ENCODE data around the gene DNAH6.

The DNAH6 gene

GRCh38 chr2:84534225-84534624, 17.9 kb downstream of the DNAH6 start:
- no peaks in the 10 kb centered on the region for H3K36me3 ChIP-seq
- no peak overlapping the region for H3K4me3 ChIP-seq (ENCODE audit: low read depth in 1 of 2, low read length in 1 of 2)
- TF ChIP-seq CTCF (IDR thresholded peaks at IDR 0.05) = no peak
- H3K4me1 ChIP-seq (ENCODE audit: control insufficient read depth in 1 of 2, insufficient read depth in 1 of 2, low read depth in 1 of 2, low read length in 1 of 2) = no peaks in the 10 kb centered on the region
- H3K9me3 ChIP-seq = no peaks in the 10 kb centered on the region
- no peak overlapping the region for H3K27ac ChIP-seq
- H3K27me3 ChIP-seq = no peaks in the 10 kb centered on the region

- no peak for TF ChIP-seq CTCF (IDR thresholded peaks at IDR 0.05)
- Histone ChIP-seq H3K36me3 (no peaks in the 10 kb centered on the region), H3K4me1 (ENCODE audit: control insufficient read depth in 1 of 2, insufficient read depth in 1 of 2, low read depth in 1 of 2, low read length in 1 of 2) (no peaks in the 10 kb centered on the region), H3K9me3 (no peaks in the 10 kb centered on the region), H3K27me3 (no peaks in the 10 kb centered on the region), H3K4me3 (ENCODE audit: low read depth in 1 of 2, low read length in 1 of 2) (no peak overlapping the region), H3K27ac (no peak overlapping the region)
Measured at GRCh38 chr2:84537251-84537650, 21.0 kb downstream of the DNAH6 start.

GRCh38 chr2:84539729-84540128, 23.4 kb downstream of the DNAH6 start:
- Histone ChIP-seq H3K36me3 (no peaks in the 10 kb centered on the region), H3K4me3 (ENCODE audit: low read depth in 1 of 2, low read length in 1 of 2) (no peak overlapping the region), H3K4me1 (ENCODE audit: control insufficient read depth in 1 of 2, insufficient read depth in 1 of 2, low read depth in 1 of 2, low read length in 1 of 2) (no peaks in the 10 kb centered on the region), H3K27ac (no peak overlapping the region), H3K27me3 (no peaks in the 10 kb centered on the region), H3K9me3 (no peaks in the 10 kb centered on the region)
- TF ChIP-seq CTCF (IDR thresholded peaks at IDR 0.05) = no peak

- no peak for TF ChIP-seq CTCF (IDR thresholded peaks at IDR 0.05)
- H3K36me3 ChIP-seq = no peaks in the 10 kb centered on the region
- H3K27ac ChIP-seq = no peak overlapping the region
- no peaks in the 10 kb centered on the region for H3K27me3 ChIP-seq
- H3K4me1 ChIP-seq (ENCODE audit: control insufficient read depth in 1 of 2, insufficient read depth in 1 of 2, low read depth in 1 of 2, low read length in 1 of 2) = no peaks in the 10 kb centered on the region
- no peak overlapping the region for H3K4me3 ChIP-seq (ENCODE audit: low read depth in 1 of 2, low read length in 1 of 2)
- H3K9me3 ChIP-seq = no peaks in the 10 kb centered on the region
Measured at GRCh38 chr2:84545005-84545404, 28.7 kb downstream of the DNAH6 start.

GRCh38 chr2:84546551-84546950, 30.3 kb downstream of the DNAH6 start:
- Histone ChIP-seq H3K4me3 (ENCODE audit: low read depth in 1 of 2, low read length in 1 of 2) (no peak overlapping the region), H3K36me3 (no peaks in the 10 kb centered on the region), H3K27me3 (no peaks in the 10 kb centered on the region), H3K9me3 (no peaks in the 10 kb centered on the region), H3K27ac (no peak overlapping the region), H3K4me1 (ENCODE audit: control insufficient read depth in 1 of 2, insufficient read depth in 1 of 2, low read depth in 1 of 2, low read length in 1 of 2) (no peaks in the 10 kb centered on the region)
- TF ChIP-seq CTCF (IDR thresholded peaks at IDR 0.05) = no peak

- Histone ChIP-seq H3K4me1 (ENCODE audit: control insufficient read depth in 1 of 2, insufficient read depth in 1 of 2, low read depth in 1 of 2, low read length in 1 of 2) (no peaks in the 10 kb centered on the region), H3K9me3 (no peaks in the 10 kb centered on the region), H3K4me3 (ENCODE audit: low read depth in 1 of 2, low read length in 1 of 2) (no peak overlapping the region), H3K36me3 (no peaks in the 10 kb centered on the region), H3K27me3 (no peaks in the 10 kb centered on the region), H3K27ac (no peak overlapping the region)
- no peak for TF ChIP-seq CTCF (IDR thresholded peaks at IDR 0.05)
Measured at GRCh38 chr2:84548303-84548702, 32.0 kb downstream of the DNAH6 start.
